ENCODE measurements around the gene LPP.
A peak's percentile ranks its signal among the peaks of the same experiment; 100 is the strongest.

Gene LPP

GRCh38 chr3:188433521-188434150 is 279.7 kb downstream of the LPP start:
- H3K27me3 ChIP-seq (ENCODE audit: insufficient read depth, poor library complexity, severe bottlenecking) = no peaks in the 10 kb centered on the region
- no peak overlapping the region for H3K4me3 ChIP-seq (replicated peaks; ENCODE audit: insufficient read depth, low read length)
- DNase-seq (ENCODE audit: low read depth in 1 of 2, low spot score in 1 of 2) = no peak
- H3K27ac ChIP-seq (replicated peaks) = peak overlapping the region; percentile 76
- TF ChIP-seq POLR2AphosphoS5 (IDR thresholded peaks at IDR 0.05; ENCODE audit: low read depth) = no peak
- no peak for TF ChIP-seq SPI1 (IDR thresholded peaks at IDR 0.05; ENCODE audit: borderline replicate concordance, low read depth)
- TF ChIP-seq CTCF (IDR thresholded peaks at IDR 0.05; ENCODE audit: insufficient read depth, low read length) = no peak
- no peak for TF ChIP-seq REST (IDR thresholded peaks at IDR 0.05; ENCODE audit: insufficient replicate concordance, low read depth)
- no peak for TF ChIP-seq GABPA (IDR thresholded peaks at IDR 0.05; ENCODE audit: low read depth)

DNA sequence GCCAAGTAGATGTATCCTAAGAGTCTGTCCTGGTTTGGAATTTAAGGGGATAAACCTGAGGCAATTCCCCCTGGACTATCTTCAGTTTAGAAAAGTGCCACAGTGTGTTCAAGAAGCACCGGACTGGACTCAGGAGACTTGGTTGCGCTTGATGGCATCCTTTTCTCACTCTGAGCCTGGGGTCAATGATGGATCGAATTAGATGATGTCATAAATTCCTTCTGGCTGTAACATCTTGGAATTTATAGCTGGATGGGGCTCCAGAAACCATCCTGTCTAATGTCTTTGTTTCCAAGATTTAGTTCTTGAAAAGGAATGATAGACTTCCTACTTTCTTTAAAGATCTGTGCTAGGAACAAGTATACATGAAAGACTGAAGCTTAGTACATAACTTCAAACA is 280.6 kb downstream of the LPP start:
- no peak overlapping the region for H3K4me3 ChIP-seq (replicated peaks; ENCODE audit: insufficient read depth, low read length)
- H3K27ac ChIP-seq (replicated peaks) = no peak overlapping the region
- TF ChIP-seq POLR2AphosphoS5 (IDR thresholded peaks at IDR 0.05; ENCODE audit: low read depth) (no peak), REST (IDR thresholded peaks at IDR 0.05; ENCODE audit: insufficient replicate concordance, low read depth) (no peak), SPI1 (IDR thresholded peaks at IDR 0.05; ENCODE audit: borderline replicate concordance, low read depth) (no peak), CTCF (IDR thresholded peaks at IDR 0.05; ENCODE audit: insufficient read depth, low read length) (no peak), GABPA (IDR thresholded peaks at IDR 0.05; ENCODE audit: low read depth) (no peak)

GRCh38 chr3:188435266-188435665 is 281.3 kb downstream of the LPP start:
- TF ChIP-seq CTCF (IDR thresholded peaks at IDR 0.05; ENCODE audit: insufficient read depth, low read length) (no peak), REST (IDR thresholded peaks at IDR 0.05; ENCODE audit: insufficient replicate concordance, low read depth) (no peak)
- no peak overlapping the region for H3K27ac ChIP-seq (replicated peaks)
- no peaks in the 10 kb centered on the region for H3K27me3 ChIP-seq (ENCODE audit: insufficient read depth, poor library complexity, severe bottlenecking)
- no peak overlapping the region for H3K4me3 ChIP-seq (replicated peaks; ENCODE audit: insufficient read depth, low read length)
- no peak for DNase-seq (ENCODE audit: low read depth in 1 of 2, low spot score in 1 of 2)

More for the DNA sequence above, 280.6 kb downstream of the LPP start:
- H3K27me3 ChIP-seq (ENCODE audit: insufficient read depth, poor library complexity, severe bottlenecking) = no peaks in the 10 kb centered on the region
- no peak for DNase-seq (ENCODE audit: low read depth in 1 of 2, low spot score in 1 of 2)
